ENCODE measurements around the gene ADAMTS8. TPM values are rescaled to one million over a fixed set of nuclear protein-coding genes. Genes with fewer than 3 reads are reported as not detected.

ADAMTS8 gene
- total and polyA plus RNA-seq, 4 donors: 0.02 to 0.08 (median 0.07) TPM; not detected in 1

DNA sequence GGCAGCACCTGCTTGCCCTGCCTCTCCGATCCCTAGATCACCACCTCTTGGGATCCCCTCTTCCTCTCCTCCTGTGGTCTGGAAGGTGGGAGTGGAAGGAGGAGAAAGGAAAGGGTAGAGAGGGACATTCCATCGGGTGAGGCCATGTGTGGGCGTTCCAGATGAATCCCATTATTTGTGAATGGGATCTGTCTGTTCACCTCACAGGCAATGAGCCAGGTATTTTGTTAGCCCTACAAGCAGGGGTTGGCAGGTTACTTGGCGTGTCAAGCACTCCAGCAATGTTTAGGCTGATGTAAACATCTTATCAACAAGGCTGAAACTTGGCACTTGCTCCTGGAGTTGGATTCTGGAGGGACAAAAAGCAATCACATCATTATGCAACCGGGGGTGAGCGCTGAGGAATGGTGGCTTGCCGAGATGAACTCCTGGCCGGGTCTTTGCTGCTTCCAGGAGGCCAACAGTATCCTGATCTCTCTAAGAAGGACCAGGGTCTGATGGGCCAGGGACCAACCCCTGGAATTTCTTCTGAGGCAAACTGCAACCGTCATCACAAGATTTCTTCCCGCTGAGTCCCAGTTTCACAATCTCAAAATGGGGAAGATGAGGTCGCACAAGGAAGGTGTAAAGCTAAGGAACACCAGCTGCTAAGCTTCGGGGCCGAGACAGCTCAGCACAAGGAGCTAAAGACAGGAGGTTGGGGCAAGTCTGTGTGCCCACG lies 7.8 kb downstream of the ADAMTS8 start:
- WGBS: 73% methylated on average over 14 of the region's 14 CpGs
- no peak for DNase-seq (ENCODE audit: low spot score)
- Histone ChIP-seq H3K4me1 (ENCODE audit: control insufficient read depth in 4 of 4, insufficient read depth in 4 of 4, low read length in 3 of 4) (peaks cover 0 to 5% (median 0%) of the 10 kb centered on the region in 4 donors), H3K27me3 (ENCODE audit: control insufficient read depth in 4 of 4, insufficient read depth in 4 of 4, low read length in 3 of 4) (no peaks in the 10 kb centered on the region), H3K27ac (ENCODE audit: low read depth in 1 of 2, low read length in 2 of 2) (no peak overlapping the region), H3K9ac (ENCODE audit: low read depth in 1 of 2, low read length in 2 of 2) (no peak overlapping the region), H3K36me3 (ENCODE audit: control insufficient read depth in 4 of 4, insufficient read depth in 3 of 4, low read depth in 1 of 4, low read length in 3 of 4) (no peaks in the 10 kb centered on the region), H3K9me3 (ENCODE audit: control insufficient read depth in 4 of 4, low read length in 3 of 4) (no peaks in the 10 kb centered on the region), H3K4me3 (ENCODE audit: low read depth in 1 of 3, low read length in 3 of 3) (no peak overlapping the region)
- TF ChIP-seq JUND (IDR thresholded peaks at IDR 0.05) (no peak), FOXA2 (IDR thresholded peaks at IDR 0.05) (no peak), YY1 (IDR thresholded peaks at IDR 0.05) (no peak), EGR1 (IDR thresholded peaks at IDR 0.05; ENCODE audit: low read depth in 2 of 2) (no peak), HNF4A (conservative IDR thresholded peaks at IDR 0.05) (no peak), HNF4G (IDR thresholded peaks at IDR 0.05) (no peak), NR2F2 (IDR thresholded peaks at IDR 0.05) (no peak), ATF3 (IDR thresholded peaks at IDR 0.05) (no peak), RXRA (IDR thresholded peaks at IDR 0.05) (no peak), CTCF (IDR thresholded peaks at IDR 0.05; ENCODE audit: low read depth, low read length, missing input control) (no peak)

DNA sequence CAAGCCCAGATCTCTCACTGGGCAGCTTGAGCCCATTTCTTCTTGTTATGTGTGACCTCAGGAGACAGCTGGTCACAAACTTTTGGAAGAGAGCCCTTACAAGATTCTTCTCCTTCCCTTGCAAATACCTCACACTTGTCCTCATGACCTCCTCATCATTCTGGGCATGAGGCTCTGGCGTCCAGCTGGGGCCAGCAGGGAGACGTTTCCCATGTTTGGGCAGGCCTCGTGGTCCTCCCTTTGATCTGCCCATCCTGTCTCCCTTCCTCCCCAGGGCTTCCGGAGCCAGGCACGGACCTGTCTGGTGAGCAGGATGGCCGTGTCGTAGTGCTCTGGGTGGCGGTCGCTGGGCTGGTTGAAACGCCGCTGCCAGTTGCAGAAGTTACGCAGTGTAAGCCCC lies 9.7 kb downstream of the ADAMTS8 start:
- H3K9me3 ChIP-seq (ENCODE audit: control insufficient read depth in 4 of 4, low read length in 3 of 4): no peaks in the 10 kb centered on the region
- WGBS: 78% methylated on average over 12 of the region's 12 CpGs
- no peak for DNase-seq (ENCODE audit: low spot score)
- H3K27ac ChIP-seq (ENCODE audit: low read depth in 1 of 2, low read length in 2 of 2): no peak overlapping the region
- no peaks in the 10 kb centered on the region for H3K36me3 ChIP-seq (ENCODE audit: control insufficient read depth in 4 of 4, insufficient read depth in 3 of 4, low read depth in 1 of 4, low read length in 3 of 4)
- H3K4me3 ChIP-seq (ENCODE audit: low read depth in 1 of 3, low read length in 3 of 3): no peak overlapping the region
- H3K27me3 ChIP-seq (ENCODE audit: control insufficient read depth in 4 of 4, insufficient read depth in 4 of 4, low read length in 3 of 4): no peaks in the 10 kb centered on the region
- TF ChIP-seq GABPA (IDR thresholded peaks at IDR 0.05 in 1 of 2, conservative IDR thresholded peaks at IDR 0.05 in 1 of 2) (no peak), SP1 (IDR thresholded peaks at IDR 0.05) (no peak), EGR1 (IDR thresholded peaks at IDR 0.05; ENCODE audit: low read depth in 2 of 2) (no peak), FOXA1 (IDR thresholded peaks at IDR 0.05) (no peak), CTCF (IDR thresholded peaks at IDR 0.05; ENCODE audit: low read depth, low read length, missing input control) (no peak), TAF1 (conservative IDR thresholded peaks at IDR 0.05) (no peak), NR2F2 (IDR thresholded peaks at IDR 0.05) (no peak), ZBTB33 (IDR thresholded peaks at IDR 0.05) (no peak)
- peaks cover 0 to 5% (median 0%) of the 10 kb centered on the region in 4 donors for H3K4me1 ChIP-seq (ENCODE audit: control insufficient read depth in 4 of 4, insufficient read depth in 4 of 4, low read length in 3 of 4)
- H3K9ac ChIP-seq (ENCODE audit: low read depth in 1 of 2, low read length in 2 of 2): no peak overlapping the region

Measured in liver (tissue), 9 donors.